Astrocyte (in vitro differentiated cells and primary cell): ENCODE data around the gene ZNF333. TPM values are rescaled to one million over a fixed set of nuclear protein-coding genes. Genes with fewer than 3 reads are reported as not detected.
"Not testable (repeated sequence)": the region's sequence is repeated elsewhere in the genome, so short reads cannot be mapped to it uniquely, and the experiment has no call there.

Source experiments
- DNase-seq: peaks from one replicate; pipeline ENCODE4 v3.0.0-alpha.2; 2010; ENCODE audit warnings: low read depth
- FAIRE-seq: peaks from 2 replicates; lab custom pipeline; 2011; peaks lifted over from hg19 to GRCh38; lab: Jason Lieb, UNC
- H2AFZ ChIP-seq: 2 replicates; pipeline ENCODE4 v1.6.0; 2012; ENCODE audit warnings: low read depth, low read length, inconsistent platforms
- H3K27ac ChIP-seq: 2 replicates; pipeline ENCODE4 v1.5.1; 2011; ENCODE audit warnings: low read depth, low read length, inconsistent platforms
- H3K27me3 ChIP-seq: 2 replicates; pipeline ENCODE4 v1.6.0; 2011; ENCODE audit warnings: low read length, inconsistent platforms; ENCODE audit not compliant: insufficient read depth
- H3K36me3 ChIP-seq: 2 replicates; pipeline ENCODE4 v1.5.1; 2011; ENCODE audit warnings: low read length, inconsistent platforms; ENCODE audit not compliant: insufficient read depth
- H3K4me1 ChIP-seq: 2 replicates; pipeline ENCODE4 v1.5.1; 2011; ENCODE audit warnings: low read length, inconsistent platforms; ENCODE audit not compliant: insufficient read depth
- H3K4me2 ChIP-seq: 2 replicates; pipeline ENCODE4 v1.6.0; 2012; ENCODE audit warnings: low read length, inconsistent platforms
- H3K4me3 ChIP-seq: 2 replicates; pipeline ENCODE4 v1.5.1; 2011; ENCODE audit warnings: low read depth, mild to moderate bottlenecking, low read length, inconsistent platforms; ENCODE audit not compliant: insufficient read depth
- H3K79me2 ChIP-seq: 2 replicates; pipeline ENCODE4 v1.6.0; 2012; ENCODE audit warnings: mild to moderate bottlenecking, low read length, inconsistent platforms; ENCODE audit not compliant: insufficient read depth
- H3K9ac ChIP-seq: 2 replicates; pipeline ENCODE4 v1.6.0; 2012; ENCODE audit warnings: mild to moderate bottlenecking, low read length, inconsistent platforms
- H3K9me3 ChIP-seq: 2 replicates; pipeline ENCODE4 v1.5.1; 2012; ENCODE audit warnings: low read depth, mild to moderate bottlenecking, low read length, inconsistent platforms; ENCODE audit not compliant: insufficient read depth
- H4K20me1 ChIP-seq: 2 replicates; pipeline ENCODE4 v1.6.0; 2012; ENCODE audit warnings: low read length, inconsistent platforms; ENCODE audit not compliant: insufficient read depth
- H3K27ac Mint-ChIP-seq: one replicate; pipeline ENCODE4 v1.8.0; 2021; ENCODE audit warnings: mild to moderate bottlenecking, mixed read lengths; ENCODE audit not compliant: unreplicated experiment
- H3K27me3 Mint-ChIP-seq: one replicate; pipeline ENCODE4 v1.8.0; 2021; ENCODE audit warnings: low read depth, mixed read lengths; ENCODE audit not compliant: unreplicated experiment
- H3K36me3 Mint-ChIP-seq: one replicate; pipeline ENCODE4 v1.8.0; 2021; ENCODE audit warnings: low read depth, mixed read lengths; ENCODE audit not compliant: unreplicated experiment
- H3K4me1 Mint-ChIP-seq: one replicate; pipeline ENCODE4 v1.8.0; 2021; ENCODE audit warnings: low read depth, mixed read lengths; ENCODE audit not compliant: unreplicated experiment
- H3K4me3 Mint-ChIP-seq: one replicate; pipeline ENCODE4 v1.8.0; 2021; ENCODE audit warnings: mild to moderate bottlenecking, moderate library complexity, mixed read lengths; ENCODE audit not compliant: unreplicated experiment
- H3K9me3 Mint-ChIP-seq: one replicate; pipeline ENCODE4 v1.8.0; 2021; ENCODE audit warnings: mild to moderate bottlenecking, mixed read lengths; ENCODE audit not compliant: unreplicated experiment
- CTCF ChIP-seq: IDR thresholded peaks from 2 replicates; pipeline ENCODE4 v1.5.1; 2011; ENCODE audit warnings: low read depth, mild to moderate bottlenecking, inconsistent platforms, low read length, moderate library complexity; ENCODE audit not compliant: insufficient read depth
- EZH2 ChIP-seq: IDR thresholded peaks from 2 replicates; pipeline ENCODE4 v1.6.1; 2012; ENCODE audit warnings: mild to moderate bottlenecking, low read length, inconsistent platforms; ENCODE audit not compliant: insufficient read depth
- total RNA-seq: library from RNA; stranded (reverse); gene quantifications from 2 replicates; pipeline ENCODE4 v1.2.1, GENCODE V29; 2021

ZNF333 gene
- total RNA-seq, 1 donor from 2014 or later = 10.4 TPM

- H3K9me3 ChIP-seq = no peaks in the 10 kb centered on the region
- no peaks in the 10 kb centered on the region for H3K36me3 ChIP-seq
- H3K79me2 ChIP-seq = no peaks in the 10 kb centered on the region
- H3K9ac ChIP-seq = no peak overlapping the region
- Mint-ChIP-seq H3K27me3 (peaks cover 20% of the 10 kb centered on the region), H3K4me3 (no peak overlapping the region), H3K9me3 (no peaks in the 10 kb centered on the region), H3K27ac (no peak overlapping the region), H3K36me3 (no peaks in the 10 kb centered on the region), H3K4me1 (no peaks in the 10 kb centered on the region)
- H2AFZ ChIP-seq = no peak overlapping the region
- H3K27ac ChIP-seq = no peak overlapping the region
- TF ChIP-seq EZH2 (no peak), CTCF (no peak)
- no peak for FAIRE-seq
- H3K27me3 ChIP-seq = no peaks in the 10 kb centered on the region
- H3K4me2 ChIP-seq = no peak overlapping the region
- H3K4me1 ChIP-seq = no peaks in the 10 kb centered on the region
- H3K4me3 ChIP-seq = no peak overlapping the region
- H4K20me1 ChIP-seq = no peaks in the 10 kb centered on the region
- DNase-seq = no peak
Observed at GRCh38 chr19:14779151-14779550, 89.3 kb downstream of the ZNF333 start.

- not testable (repeated sequence) for H3K9me3 Mint-ChIP-seq
Observed at GRCh38 chr19:14780622-14781225, 90.9 kb downstream of the ZNF333 start.

GRCh38 chr19:14781713-14782536 is 92.1 kb downstream of the ZNF333 start:
- H3K9me3 Mint-ChIP-seq, H3K9ac ChIP-seq, H3K4me1 ChIP-seq, H3K4me2 ChIP-seq, H3K4me3 ChIP-seq, H3K4me3 Mint-ChIP-seq, H3K4me1 Mint-ChIP-seq, FAIRE-seq, H3K36me3 Mint-ChIP-seq, H3K27ac ChIP-seq, H3K79me2 ChIP-seq, H3K9me3 ChIP-seq, H3K27ac Mint-ChIP-seq, H3K27me3 ChIP-seq, H2AFZ ChIP-seq, H3K36me3 ChIP-seq, DNase-seq, H4K20me1 ChIP-seq: not testable (repeated sequence)
- peaks cover 13% of the 10 kb centered on the region for H3K27me3 Mint-ChIP-seq

More at GRCh38 chr19:14780622-14781225, 90.9 kb downstream of the ZNF333 start:
- H3K27ac Mint-ChIP-seq, H3K36me3 Mint-ChIP-seq, H3K4me3 Mint-ChIP-seq, H2AFZ ChIP-seq, H3K4me3 ChIP-seq, H3K79me2 ChIP-seq, H3K9ac ChIP-seq, H3K9me3 ChIP-seq, H3K27me3 ChIP-seq, H3K4me1 ChIP-seq, H3K4me1 Mint-ChIP-seq, H3K4me2 ChIP-seq, H3K27ac ChIP-seq, H3K36me3 ChIP-seq, DNase-seq, FAIRE-seq, H4K20me1 ChIP-seq: not testable (repeated sequence)
- H3K27me3 Mint-ChIP-seq = peaks cover 19% of the 10 kb centered on the region
